CD14-positive monocyte (primary cell): ENCODE data around the gene LMTK2. TPM values are rescaled to one million over a fixed set of nuclear protein-coding genes. Genes with fewer than 3 reads are reported as not detected.

Source experiments
- DNase-seq, 3 donors: peaks; one replicate each; pipeline ENCODE4 v3.0.0-alpha.2; 2011 to 2022
- H2AFZ ChIP-seq: 2 replicates; pipeline ENCODE4 v1.6.0; 2012; ENCODE audit warnings: mild to moderate bottlenecking, low read depth, low read length, inconsistent platforms; ENCODE audit not compliant: insufficient read depth, poor library complexity, severe bottlenecking
- H3K27ac ChIP-seq, 2 donors: 1 replicate in 1 of 2; 2 replicates in 1 of 2; pipeline ENCODE4 v1.5.1; 2012 to 2013; ENCODE audit warnings: low read length in 2 of 2, control low read depth in 1 of 2, inconsistent platforms in 1 of 2, low read depth in 1 of 2, mild to moderate bottlenecking in 1 of 2
- H3K27me3 ChIP-seq, 2 donors: one replicate each; pipeline versions ENCODE4 v1.6.0 to v1.6.1; 2011 to 2013; ENCODE audit warnings: low read length in 2 of 2; ENCODE audit not compliant: control insufficient read depth in 2 of 2, insufficient read depth in 2 of 2
- H3K36me3 ChIP-seq, 2 donors: replicated peaks in 1 of 2; 1 replicate in 1 of 2; 2 replicates in 1 of 2; pipeline versions ENCODE4 v1.5.1 to v1.6.1; 2012 to 2013; ENCODE audit warnings: low read length in 2 of 2, control low read depth in 1 of 2, inconsistent platforms in 1 of 2, mild to moderate bottlenecking in 1 of 2; ENCODE audit not compliant: insufficient read depth in 2 of 2, control insufficient read depth in 1 of 2
- H3K4me1 ChIP-seq, 2 donors: 1 replicate in 1 of 2; 2 replicates in 1 of 2; pipeline versions ENCODE4 v1.5.1 to v1.6.1; 2012 to 2013; ENCODE audit warnings: low read length in 2 of 2, control low read depth in 1 of 2, inconsistent platforms in 1 of 2, mild to moderate bottlenecking in 1 of 2, moderate library complexity in 1 of 2; ENCODE audit not compliant: insufficient read depth in 2 of 2, control insufficient read depth in 1 of 2
- H3K4me2 ChIP-seq: replicated peaks from 2 replicates; pipeline ENCODE3; 2012; ENCODE audit warnings: low read length, moderate library complexity, mild to moderate bottlenecking; ENCODE audit not compliant: poor library complexity, severe bottlenecking; ENCODE audit errors: extremely low read depth
- H3K4me3 ChIP-seq, 3 experiments: fragments of 200-600 bp in 1 of 3; sonication (generic) in 1 of 3; replicated peaks in 1 of 3; 1 replicate in 2 of 3; 2 replicates in 1 of 3; pipeline ENCODE4 v1.5.1; 2011 to 2013; ENCODE audit warnings: low read length in 3 of 3, mild to moderate bottlenecking in 3 of 3, control low read depth in 2 of 3, low read depth in 2 of 3, inconsistent platforms in 1 of 3, moderate library complexity in 1 of 3
- H3K79me2 ChIP-seq: 2 replicates; pipeline ENCODE4 v1.6.0; 2012; ENCODE audit warnings: mild to moderate bottlenecking, control low read depth, inconsistent platforms, low read length, moderate library complexity; ENCODE audit not compliant: insufficient read depth
- H3K9ac ChIP-seq: 2 replicates; pipeline ENCODE4 v1.6.0; 2017; ENCODE audit warnings: low read length, mild to moderate bottlenecking; ENCODE audit not compliant: insufficient read depth, poor library complexity, severe bottlenecking
- H3K9me3 ChIP-seq, 2 donors: replicated peaks in 1 of 2; 1 replicate in 1 of 2; 2 replicates in 1 of 2; pipeline versions ENCODE4 v1.5.1 to v1.6.1; 2012 to 2013; ENCODE audit warnings: low read length in 2 of 2, control low read depth in 1 of 2; ENCODE audit not compliant: control insufficient read depth in 1 of 2, insufficient read depth in 1 of 2
- H4K20me1 ChIP-seq: 2 replicates; pipeline ENCODE4 v1.6.0; 2012; ENCODE audit warnings: mild to moderate bottlenecking, low read length, control low read depth, moderate library complexity; ENCODE audit not compliant: insufficient read depth
- H3K27ac Mint-ChIP-seq, 7 donors: one replicate each; pipeline ENCODE4 v1.8.0; 2020; ENCODE audit warnings: mild to moderate bottlenecking in 7 of 7, mixed read lengths in 7 of 7, moderate library complexity in 6 of 7, inconsistent platforms in 2 of 7
- H3K27me3 Mint-ChIP-seq, 3 donors: one replicate each; pipeline ENCODE4 v1.8.0; 2021 to 2022; ENCODE audit warnings: low read depth in 3 of 3, mild to moderate bottlenecking in 3 of 3, mixed read lengths in 3 of 3, moderate library complexity in 3 of 3, inconsistent platforms in 1 of 3
- H3K36me3 Mint-ChIP-seq, 2 donors: one replicate each; pipeline ENCODE4 v1.8.0; 2020; ENCODE audit warnings: mixed read lengths in 2 of 2, inconsistent platforms in 1 of 2, mild to moderate bottlenecking in 1 of 2
- H3K4me1 Mint-ChIP-seq: one replicate; pipeline ENCODE4 v1.8.0; 2020; ENCODE audit warnings: mild to moderate bottlenecking, mixed read lengths
- H3K4me3 Mint-ChIP-seq, 2 donors: one replicate each; pipeline ENCODE4 v1.8.0; 2020; ENCODE audit warnings: mild to moderate bottlenecking in 2 of 2, mixed read lengths in 2 of 2, moderate library complexity in 1 of 2
- H3K9me3 Mint-ChIP-seq, 7 donors: one replicate each; pipeline ENCODE4 v1.8.0; 2020 to 2022; ENCODE audit warnings: mixed read lengths in 7 of 7, mild to moderate bottlenecking in 6 of 7, moderate library complexity in 6 of 7, inconsistent platforms in 2 of 7
- WGBS: methylation state at CpG from one replicate; pipeline ENCODE4 v1.1.5; 2013; ENCODE audit warnings: missing lambda C conversion rate; ENCODE audit not compliant: insufficient coverage; 5-methylcytosine and 5-hydroxymethylcytosine counted together
- intact Hi-C, 2 donors: fragments of 100-400 bp; cut with micrococcal nuclease; formaldehyde crosslinking; loops; one replicate each; pipeline versions ENCODE4 v1.15.0 to v1.15.1; 2023
- polyA plus RNA-seq, 3 donors: library from polyadenylated mRNA; depleted of rRNA in 1 of 3; unstranded in 2 of 3; stranded (reverse) in 1 of 3; fragments of 300-500 nt in 2 of 3; fragments of >200 nt in 1 of 3; fragmentation: Illumina TruSeq in 2 of 3; gene quantifications; 1 replicate in 2 of 3; 2 replicates in 1 of 3; pipeline ENCODE4 v1.2.3, GENCODE V29; 2012 to 2021
- TF ChIP-seq, protein P1 (sequence below): fragments of 200-600 bp; IDR thresholded peaks from one replicate; pipeline ENCODE4 v1.8.0; 2022; ENCODE audit warnings: antibody characterized with exemption, mild to moderate bottlenecking

LMTK2 gene
- polyA plus RNA-seq, 3 donors, result 1.7 to 9.2 (median 1.8) TPM

DNA sequence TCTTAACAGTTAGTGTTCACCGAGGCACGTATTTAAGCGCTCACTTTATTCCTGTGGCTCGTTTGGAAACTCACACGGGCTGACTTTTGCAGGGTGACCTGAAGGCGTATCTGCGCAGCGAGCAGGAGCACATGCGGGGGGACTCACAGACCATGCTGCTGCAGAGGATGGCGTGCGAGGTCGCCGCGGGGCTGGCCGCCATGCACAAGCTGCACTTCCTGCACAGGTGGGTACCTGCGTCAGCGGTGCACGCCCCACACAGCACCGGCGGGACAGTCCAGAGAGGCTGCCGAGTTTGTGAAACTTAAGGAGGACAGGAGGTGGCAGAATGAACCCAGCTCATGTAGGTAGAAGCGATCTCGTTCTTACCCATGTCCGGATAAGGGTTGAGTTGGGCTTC is 64.8 kb downstream of the LMTK2 start:
- Histone ChIP-seq H3K27me3 (peaks cover 0 to 2% of the 10 kb centered on the region in 2 donors), H3K4me1 (no peaks in the 10 kb centered on the region), H3K4me3 (no peak overlapping the region), H3K27ac (no peak overlapping the region), H3K36me3 (peaks cover 4 to 47% of the 10 kb centered on the region in 2 donors), H2AFZ (no peak overlapping the region), H3K9ac (no peak overlapping the region), H3K4me2 (no peak overlapping the region), H4K20me1 (peaks cover 66% of the 10 kb centered on the region), H3K79me2 (no peaks in the 10 kb centered on the region), H3K9me3 (no peaks in the 10 kb centered on the region)
- intact Hi-C loops, result no loop called here
- peaks cover 7 to 11% (median 7%) of the 10 kb centered on the region in 3 donors for H3K27me3 Mint-ChIP-seq
- H3K9me3 Mint-ChIP-seq, result peaks cover 0 to 3% (median 0%) of the 10 kb centered on the region in 7 donors
- no peak overlapping the region for H3K4me3 Mint-ChIP-seq
- WGBS, result 99% methylated on average over 23 of the region's 24 CpGs
- DNase-seq, result no peak
- H3K4me1 Mint-ChIP-seq, result peaks cover 4% of the 10 kb centered on the region
- no peak overlapping the region for H3K27ac Mint-ChIP-seq
- peaks cover 52 to 62% of the 10 kb centered on the region in 2 donors for H3K36me3 Mint-ChIP-seq
- TF ChIP-seq, protein P1, sequence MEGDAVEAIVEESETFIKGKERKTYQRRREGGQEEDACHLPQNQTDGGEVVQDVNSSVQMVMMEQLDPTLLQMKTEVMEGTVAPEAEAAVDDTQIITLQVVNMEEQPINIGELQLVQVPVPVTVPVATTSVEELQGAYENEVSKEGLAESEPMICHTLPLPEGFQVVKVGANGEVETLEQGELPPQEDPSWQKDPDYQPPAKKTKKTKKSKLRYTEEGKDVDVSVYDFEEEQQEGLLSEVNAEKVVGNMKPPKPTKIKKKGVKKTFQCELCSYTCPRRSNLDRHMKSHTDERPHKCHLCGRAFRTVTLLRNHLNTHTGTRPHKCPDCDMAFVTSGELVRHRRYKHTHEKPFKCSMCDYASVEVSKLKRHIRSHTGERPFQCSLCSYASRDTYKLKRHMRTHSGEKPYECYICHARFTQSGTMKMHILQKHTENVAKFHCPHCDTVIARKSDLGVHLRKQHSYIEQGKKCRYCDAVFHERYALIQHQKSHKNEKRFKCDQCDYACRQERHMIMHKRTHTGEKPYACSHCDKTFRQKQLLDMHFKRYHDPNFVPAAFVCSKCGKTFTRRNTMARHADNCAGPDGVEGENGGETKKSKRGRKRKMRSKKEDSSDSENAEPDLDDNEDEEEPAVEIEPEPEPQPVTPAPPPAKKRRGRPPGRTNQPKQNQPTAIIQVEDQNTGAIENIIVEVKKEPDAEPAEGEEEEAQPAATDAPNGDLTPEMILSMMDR, result no peak

DNA sequence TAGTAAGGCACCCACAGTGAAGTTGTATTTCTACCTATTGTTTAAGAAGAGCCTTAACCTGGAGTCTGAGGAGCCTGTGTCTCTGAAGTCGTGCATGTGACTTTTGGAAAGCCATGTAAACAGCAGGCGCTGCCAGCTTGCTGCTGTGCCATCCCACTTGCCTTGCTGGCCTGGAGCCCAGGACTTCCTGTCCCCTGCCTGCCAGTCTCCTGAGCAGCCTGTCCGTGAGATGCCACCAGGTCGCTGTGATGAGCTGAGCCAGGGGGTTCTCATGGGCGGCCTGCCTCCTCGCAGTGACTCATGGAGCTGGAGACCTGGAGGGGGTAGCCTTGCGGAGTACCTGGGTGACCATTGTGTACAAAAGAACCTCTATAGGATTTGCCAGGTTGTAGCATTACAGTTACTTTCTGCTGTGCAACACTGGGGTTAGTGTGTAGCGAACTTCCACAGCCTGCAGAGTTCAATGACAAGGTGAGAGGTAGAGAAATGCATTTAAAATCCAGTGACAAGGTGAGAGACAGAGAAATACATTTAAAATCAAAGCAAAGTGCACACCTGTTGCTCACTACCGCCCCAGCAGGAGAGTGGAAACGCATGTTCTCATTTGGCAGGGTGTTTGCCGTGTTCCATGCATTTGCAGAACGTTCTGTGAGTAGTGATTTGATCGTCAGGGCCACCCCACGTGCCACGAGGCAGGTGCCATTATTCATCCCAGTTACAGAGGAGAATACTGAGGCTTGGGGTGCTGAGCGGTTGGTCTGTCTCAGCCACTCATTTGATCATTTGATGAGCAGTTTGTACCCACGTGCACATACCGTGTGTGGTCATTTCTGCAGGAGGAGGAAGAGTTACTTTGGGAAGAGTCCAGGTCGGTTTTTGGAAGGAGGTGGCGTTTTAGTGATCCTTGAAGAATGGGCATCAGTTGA is 67.9 kb downstream of the LMTK2 start:
- Mint-ChIP-seq H3K4me1 (no peaks in the 10 kb centered on the region), H3K27me3 (peaks cover 0 to 3% (median 1%) of the 10 kb centered on the region in 3 donors), H3K9me3 (no peaks in the 10 kb centered on the region), H3K4me3 (no peak overlapping the region), H3K27ac (peak overlapping the region in 1 of 7 donors; percentile 26), H3K36me3 (peaks cover 55 to 66% of the 10 kb centered on the region in 2 donors)
- Histone ChIP-seq H3K9me3 (no peaks in the 10 kb centered on the region), H4K20me1 (peaks cover 48% of the 10 kb centered on the region), H3K4me1 (no peaks in the 10 kb centered on the region), H3K27me3 (no peaks in the 10 kb centered on the region), H3K36me3 (peaks cover 4 to 75% of the 10 kb centered on the region in 2 donors), H3K79me2 (no peaks in the 10 kb centered on the region), H2AFZ (no peak overlapping the region), H3K9ac (no peak overlapping the region), H3K4me2 (no peak overlapping the region), H3K4me3 (no peak overlapping the region), H3K27ac (no peak overlapping the region)
- 98% methylated on average over 18 of the region's 20 CpGs for WGBS
- DNase-seq, result no peak
- intact Hi-C loops, result no loop called here
- TF ChIP-seq, protein P1, result no peak
